OCI-LY7 (cell line): ENCODE results near the gene GPR55. TPM values are rescaled to one million over a fixed set of nuclear protein-coding genes. Genes with fewer than 3 reads are reported as not detected.

ENCODE experiments used
- BruUV-seq: library from RNA; stranded (reverse); fragments of 400-500 nt; replicated peaks from 2 replicates; lab custom pipeline; 2021; lab: Mats Ljungman, UMichigan
- CTCF ChIA-PET: fragments of 300-600 bp; sonication (Branson Sonifier 250); formaldehyde crosslinking; loops from one replicate; lab custom pipeline; 2022; ENCODE audit warnings: antibody characterized with exemption; ENCODE audit not compliant: unreplicated experiment; lab: Charles Lee
- POLR2A ChIA-PET: fragments of 300-600 bp; sonication (Branson Sonifier 250); formaldehyde crosslinking; loops from one replicate; lab custom pipeline; 2022; ENCODE audit warnings: antibody characterized with exemption; lab: Charles Lee
- DNase-seq: peaks from one replicate; pipeline ENCODE4 v3.0.0-alpha.2; 2015; ENCODE audit warnings: low spot score
- H2AFZ ChIP-seq: fragments of 200-600 bp; sonication (generic), shearing (Covaris generic); 2 replicates; pipeline ENCODE4 v1.6.1; 2014; ENCODE audit warnings: mild to moderate bottlenecking, antibody characterized with exemption, low read length, moderate library complexity
- H3K27ac ChIP-seq: fragments of 200-600 bp; sonication (generic); 2 replicates; pipeline ENCODE4 v1.5.1; 2014; ENCODE audit warnings: mixed run types, low read depth, mild to moderate bottlenecking, moderate library complexity, low read length, inconsistent platforms; ENCODE audit not compliant: poor library complexity, severe bottlenecking
- H3K36me3 ChIP-seq: fragments of 200-600 bp; sonication (generic); 2 replicates; pipeline ENCODE4 v1.6.1; 2014; ENCODE audit warnings: mild to moderate bottlenecking, antibody characterized with exemption, low read length, moderate library complexity, mixed read lengths; ENCODE audit not compliant: insufficient read depth
- H3K4me1 ChIP-seq: fragments of 200-600 bp; sonication (generic); 2 replicates; pipeline ENCODE4 v1.5.1; 2014; ENCODE audit warnings: mild to moderate bottlenecking, low read length; ENCODE audit not compliant: insufficient read depth, poor library complexity, severe bottlenecking
- H3K4me2 ChIP-seq: fragments of 200-600 bp; sonication (generic); 2 replicates; pipeline ENCODE4 v1.6.1; 2014; ENCODE audit warnings: mild to moderate bottlenecking, low read length
- H3K4me3 ChIP-seq: fragments of 200-600 bp; sonication (generic); 2 replicates; pipeline ENCODE4 v1.5.1; 2014; ENCODE audit warnings: mild to moderate bottlenecking, low read depth, low read length; ENCODE audit not compliant: poor library complexity, severe bottlenecking
- H3K79me2 ChIP-seq: fragments of 200-600 bp; sonication (generic); 2 replicates; pipeline ENCODE4 v1.6.1; 2016; ENCODE audit warnings: low read depth, mild to moderate bottlenecking, low read length, moderate library complexity, mixed read lengths; ENCODE audit not compliant: insufficient read depth
- H3K9me2 ChIP-seq: fragments of 200-600 bp; sonication (generic); 2 replicates; pipeline ENCODE4 v1.6.1; 2016; ENCODE audit warnings: mild to moderate bottlenecking, low read length, mixed read lengths; ENCODE audit not compliant: insufficient read depth
- H3K9me3 ChIP-seq: fragments of 200-600 bp; sonication (generic); 2 replicates; pipeline ENCODE4 v1.6.1; 2014; ENCODE audit warnings: mild to moderate bottlenecking, mixed run types, low read length, mixed read lengths
- H4K20me1 ChIP-seq: fragments of 200-600 bp; sonication (generic); 2 replicates; pipeline ENCODE4 v1.6.1; 2014; ENCODE audit warnings: mild to moderate bottlenecking, antibody characterized with exemption, low read length, moderate library complexity, mixed read lengths; ENCODE audit not compliant: insufficient read depth
- CTCF ChIP-seq: fragments of 200-600 bp; sonication (generic); conservative IDR thresholded peaks from 2 replicates; pipeline ENCODE4 v1.5.1; 2014; ENCODE audit warnings: mild to moderate bottlenecking, antibody characterized with exemption, low read length, moderate library complexity, mixed read lengths
- EZH2phosphoT487 ChIP-seq: fragments of 200-600 bp; sonication (generic); IDR thresholded peaks from 2 replicates; pipeline ENCODE4 v1.6.1; 2018; ENCODE audit warnings: low read depth, borderline replicate concordance, mild to moderate bottlenecking, mixed run types, antibody characterized with exemption, low read length, moderate library complexity, mixed read lengths
- intact Hi-C: fragments of 100-400 bp; cut with micrococcal nuclease; formaldehyde crosslinking; loops from one replicate; pipeline ENCODE4 v1.10.0; 2022; ENCODE audit not compliant: unreplicated experiment
- total RNA-seq, 2 experiments: library from RNA; depleted of rRNA in 1 of 2; stranded (reverse); fragments of >200 nt in 1 of 2; shearing (Covaris generic) in 1 of 2; gene quantifications; 2 replicates each; pipeline ENCODE4 v1.2.3, GENCODE V29; 2014 to 2022

Gene GPR55
- total RNA-seq, 2 experiments from 2014 or later = 0.22 TPM; not detected in 1

DNA sequence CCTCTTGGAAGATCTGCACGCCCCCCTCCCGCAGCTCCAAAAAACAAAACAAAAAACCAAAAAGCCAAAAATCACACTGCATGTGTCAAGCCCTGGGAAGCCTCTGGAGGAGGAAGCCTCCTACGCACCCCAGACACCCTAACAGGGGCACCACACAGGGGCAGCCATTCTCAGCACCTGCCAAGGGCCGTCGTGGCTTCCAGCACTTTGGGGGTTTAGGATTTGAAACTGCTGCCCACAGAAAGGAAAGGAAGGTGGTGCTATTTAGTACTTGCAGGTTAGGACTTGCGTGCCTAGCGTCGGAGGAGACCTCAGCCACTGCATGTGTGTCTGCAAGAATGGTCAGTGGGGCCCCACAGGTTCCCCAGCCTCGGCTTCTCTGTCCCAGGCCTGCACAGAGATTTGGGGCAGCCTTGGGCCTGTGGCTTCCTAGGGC, 419 bp upstream of the GPR55 start:
- BruUV-seq = no TSS peak
- Histone ChIP-seq H3K9me3 (no peaks in the 10 kb centered on the region), H3K79me2 (no peaks in the 10 kb centered on the region), H3K4me3 (no peak overlapping the region), H3K9me2 (no peaks in the 10 kb centered on the region), H3K27ac (no peak overlapping the region), H2AFZ (no peak overlapping the region; the same call in 1 of the 2 replicates), H3K36me3 (no peaks in the 10 kb centered on the region), H3K4me1 (no peaks in the 10 kb centered on the region), H4K20me1 (no peaks in the 10 kb centered on the region), H3K4me2 (no peak overlapping the region)
- ChIA-PET POLR2A (no interaction called here), CTCF (no interaction called here)
- DNase-seq = no peak
- TF ChIP-seq CTCF = no peak
- no peak for TF ChIP-seq EZH2phosphoT487
- intact Hi-C loops = loop anchor here (5.0 kb wide), 1 partner anchor 62 kb away; no protein-coding TSS in a partner anchor

DNA sequence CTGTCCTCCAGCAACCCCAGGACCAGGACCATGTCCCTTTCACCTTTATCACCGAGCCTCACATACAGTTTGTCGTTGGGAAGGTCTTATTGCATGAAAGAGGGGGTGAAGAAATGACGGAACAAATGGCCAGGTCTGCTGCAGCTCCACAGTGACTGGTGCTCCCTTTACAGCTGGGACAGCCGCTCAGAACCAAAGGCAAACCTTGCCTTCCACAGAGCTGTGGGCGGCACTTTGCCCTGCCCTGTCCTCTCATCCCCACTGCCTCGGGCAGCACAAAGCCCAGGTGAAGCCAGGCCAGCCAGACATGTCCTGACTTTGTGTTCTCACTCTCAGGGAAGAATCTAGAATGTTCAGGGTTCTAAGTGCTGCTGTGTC, 961 bp downstream of the GPR55 start:
- ChIA-PET POLR2A (no interaction called here), CTCF (no interaction called here)
- TF ChIP-seq CTCF (no peak), EZH2phosphoT487 (no peak)
- no peaks in the 10 kb centered on the region for H3K4me1 ChIP-seq
- no peak overlapping the region for H3K4me3 ChIP-seq
- no peaks in the 10 kb centered on the region for H3K79me2 ChIP-seq
- H3K36me3 ChIP-seq = no peaks in the 10 kb centered on the region
- H4K20me1 ChIP-seq = no peaks in the 10 kb centered on the region
- H3K4me2 ChIP-seq = no peak overlapping the region
- H3K9me2 ChIP-seq = no peaks in the 10 kb centered on the region
- no TSS peak for BruUV-seq
- H3K9me3 ChIP-seq = no peaks in the 10 kb centered on the region
- H3K27ac ChIP-seq = no peak overlapping the region
- intact Hi-C loops = loop anchor here (5.0 kb wide), 1 partner anchor 77 kb away; no protein-coding TSS in a partner anchor
- H2AFZ ChIP-seq = no peak overlapping the region
- DNase-seq = no peak

DNA sequence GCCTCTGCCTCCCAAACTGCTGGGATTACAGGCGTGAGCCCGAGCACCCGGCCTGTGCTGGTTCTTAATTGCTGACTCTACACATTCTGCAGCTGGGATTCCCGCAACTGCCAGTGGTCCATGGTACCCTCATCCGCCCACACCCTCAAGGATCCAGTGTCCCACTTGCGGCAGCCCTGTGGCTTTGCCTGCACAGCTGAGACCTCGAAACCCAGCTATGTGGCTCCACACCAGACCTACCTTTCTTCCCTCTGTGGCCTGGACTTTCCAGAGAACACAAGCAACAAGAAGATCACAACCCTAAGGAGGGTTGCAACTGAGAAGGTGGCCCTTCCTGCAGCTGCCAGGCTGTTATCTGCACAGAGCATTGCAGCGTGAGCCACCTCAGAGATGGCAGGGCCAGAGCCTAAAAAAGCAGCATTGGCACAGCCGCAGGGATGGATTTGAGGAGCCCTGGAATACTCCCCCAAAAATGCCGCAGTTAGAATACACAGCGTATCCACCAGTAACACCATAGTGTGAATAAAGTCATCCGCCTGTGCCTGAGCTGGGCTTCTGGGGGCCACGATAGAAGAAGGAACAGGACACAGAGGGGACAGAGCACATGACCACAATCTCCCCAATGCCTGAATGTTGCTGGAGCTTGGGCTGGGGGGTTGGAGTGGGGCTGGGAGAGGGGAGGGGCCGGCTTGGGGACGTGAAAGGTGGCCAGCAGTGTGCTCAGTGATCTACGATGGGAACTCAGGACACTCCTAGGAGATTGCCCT, 1.9 kb downstream of the GPR55 start:
- intact Hi-C loops = loop anchor here (5.0 kb wide), 1 partner anchor 76 kb away; no protein-coding TSS in a partner anchor
- Histone ChIP-seq H3K9me2 (no peaks in the 10 kb centered on the region), H3K4me1 (no peaks in the 10 kb centered on the region), H3K79me2 (no peaks in the 10 kb centered on the region), H3K36me3 (no peaks in the 10 kb centered on the region), H2AFZ (no peak overlapping the region), H3K27ac (no peak overlapping the region), H3K4me3 (no peak overlapping the region), H4K20me1 (no peaks in the 10 kb centered on the region), H3K4me2 (no peak overlapping the region), H3K9me3 (no peaks in the 10 kb centered on the region)
- ChIA-PET CTCF (no interaction called here), POLR2A (no interaction called here)
- no TSS peak for BruUV-seq
- no peak for TF ChIP-seq EZH2phosphoT487
- TF ChIP-seq CTCF = no peak
- no peak for DNase-seq
